Suprapubic skin (tissue), 3 donors: Measurements from ENCODE around the gene TUBB6.

ENCODE experiments used
- CTCF ChIP-seq, 2 donors: fragments of 200-600 bp in 1 of 2; fragments of 450-650 bp in 1 of 2; sonication (generic) in 1 of 2; IDR thresholded peaks; one replicate each; pipeline ENCODE4 v1.5.1; 2016 to 2019; ENCODE audit warnings: antibody characterized with exemption in 2 of 2, mild to moderate bottlenecking in 1 of 2, moderate library complexity in 1 of 2
- EP300 ChIP-seq: sonication (generic); formaldehyde crosslinking; IDR thresholded peaks from one replicate; pipeline ENCODE4 v1.6.1; 2017; ENCODE audit warnings: antibody characterized with exemption
- POLR2A ChIP-seq, 2 donors: fragments of 450-650 bp; IDR thresholded peaks; one replicate each; pipeline ENCODE4 v1.6.1; 2017; ENCODE audit warnings: antibody characterized with exemption in 2 of 2, mild to moderate bottlenecking in 2 of 2, moderate library complexity in 2 of 2

- TF ChIP-seq CTCF (IDR thresholded peaks at IDR 0.05) (no peak), POLR2A (IDR thresholded peaks at IDR 0.05) (no peak), EP300 (no peak)
These were observed 64.4 kb downstream of the TUBB6 start for GRCh38 chr18:12372406-12372805.
